Osteoblast (primary cell): Measurements from ENCODE around the gene SPAG7. TPM values are rescaled to one million over a fixed set of nuclear protein-coding genes. Genes with fewer than 3 reads are reported as not detected.

Source experiments
- DNase-seq: peaks from one replicate; pipeline ENCODE4 v3.0.0; 2011; ENCODE audit warnings: low spot score, mixed read lengths; ENCODE audit not compliant: insufficient read length; ENCODE audit errors: missing footprints
- H2AFZ ChIP-seq: 2 replicates; pipeline ENCODE4 v1.6.0; 2011; ENCODE audit warnings: mild to moderate bottlenecking, low read length
- H3K27ac ChIP-seq: 2 replicates; pipeline ENCODE4 v1.5.1; 2011; ENCODE audit warnings: mild to moderate bottlenecking, low read depth, low read length, moderate library complexity
- H3K27me3 ChIP-seq: 2 replicates; pipeline ENCODE4 v1.6.0; 2012; ENCODE audit warnings: mild to moderate bottlenecking, control low read depth, inconsistent platforms, low read length, moderate library complexity; ENCODE audit not compliant: insufficient read depth
- H3K36me3 ChIP-seq: 2 replicates; pipeline ENCODE4 v1.5.1; 2011; ENCODE audit warnings: mild to moderate bottlenecking, low read length, control low read depth, moderate library complexity; ENCODE audit not compliant: insufficient read depth
- H3K4me1 ChIP-seq: 2 replicates; pipeline ENCODE4 v1.5.1; 2011; ENCODE audit warnings: mild to moderate bottlenecking, low read length, control low read depth, moderate library complexity; ENCODE audit not compliant: insufficient read depth
- H3K4me2 ChIP-seq: 2 replicates; pipeline ENCODE4 v1.6.0; 2011; ENCODE audit warnings: mild to moderate bottlenecking, low read length; ENCODE audit not compliant: insufficient read depth
- H3K4me3 ChIP-seq: fragments of 200-600 bp; sonication (generic); 3 replicates; pipeline ENCODE4 v1.5.1; 2012; ENCODE audit warnings: mild to moderate bottlenecking, low read length, inconsistent platforms; ENCODE audit not compliant: insufficient read depth
- H3K79me2 ChIP-seq: 2 replicates; pipeline ENCODE4 v1.6.0; 2012; ENCODE audit warnings: mild to moderate bottlenecking, low read length, control low read depth, inconsistent platforms; ENCODE audit not compliant: insufficient read depth
- H3K9me3 ChIP-seq: 2 replicates; pipeline ENCODE4 v1.5.1; 2011; ENCODE audit warnings: low read depth, low read length, control low read depth
- H4K20me1 ChIP-seq: 2 replicates; pipeline ENCODE4 v1.6.0; 2012; ENCODE audit warnings: mild to moderate bottlenecking, low read length, control low read depth; ENCODE audit not compliant: insufficient read depth
- CTCF ChIP-seq: IDR thresholded peaks from 2 replicates; pipeline ENCODE4 v1.5.1; 2011; ENCODE audit warnings: mild to moderate bottlenecking, low read depth, low read length, moderate library complexity; ENCODE audit errors: extremely low read depth
- total RNA-seq: library from RNA; depleted of rRNA; stranded (reverse); fragments of >200 nt; gene quantifications from 2 replicates; pipeline ENCODE4 v1.2.3, GENCODE V29; 2012

The SPAG7 gene
- total RNA-seq, 1 donor: 34.0 TPM

GRCh38 chr17:4939796-4940554 lies 27.6 kb downstream of the SPAG7 start, which contains the start of the genes RNF167 and SLC25A11:
Gene RNF167 (plus strand): TSS chr17:4940268. CDS start chr17:4940910, 642 bp downstream.
Gene SLC25A11 (minus strand): TSS chr17:4940046. CDS start chr17:4939910, 136 bp downstream.
- H3K36me3 ChIP-seq: peaks cover 54% of the 10 kb centered on the region
- peak; percentile 100 for DNase-seq
- peak within 1 kb of the TSS; percentile 91 for H3K27ac ChIP-seq
- peaks cover 39% of the 10 kb centered on the region for H4K20me1 ChIP-seq
- peaks cover 65% of the 10 kb centered on the region for H3K79me2 ChIP-seq
- TF ChIP-seq CTCF: no peak
- H2AFZ ChIP-seq: peak within 1 kb of the TSS; percentile 93
- peak within 1 kb of the TSS; percentile 98 for H3K4me2 ChIP-seq
- peaks cover 35% of the 10 kb centered on the region for H3K4me1 ChIP-seq
- no peaks in the 10 kb centered on the region for H3K9me3 ChIP-seq
- peak within 1 kb of the TSS; percentile 95 for H3K4me3 ChIP-seq
- H3K27me3 ChIP-seq: no peaks in the 10 kb centered on the region

- Histone ChIP-seq H3K36me3 (peaks cover 49% of the 10 kb centered on the region), H3K9me3 (no peaks in the 10 kb centered on the region), H3K27me3 (no peaks in the 10 kb centered on the region), H2AFZ (peak overlapping the region; percentile 76), H3K4me1 (peaks cover 32% of the 10 kb centered on the region), H3K4me2 (peak overlapping the region; percentile 98), H4K20me1 (peaks cover 34% of the 10 kb centered on the region), H3K27ac (peak overlapping the region; percentile 91), H3K4me3 (peak overlapping the region; percentile 95), H3K79me2 (peaks cover 60% of the 10 kb centered on the region)
- no peak for TF ChIP-seq CTCF
- no peak for DNase-seq
These were observed 28.1 kb downstream of the SPAG7 start for GRCh38 chr17:4939546-4939795.

GRCh38 chr17:4938688-4939545 lies 28.7 kb downstream of the SPAG7 start:
- Histone ChIP-seq H2AFZ (peak overlapping the region; percentile 76), H3K36me3 (peaks cover 43% of the 10 kb centered on the region), H3K27ac (peak overlapping the region; percentile 91), H3K79me2 (peaks cover 55% of the 10 kb centered on the region), H3K27me3 (no peaks in the 10 kb centered on the region), H3K4me1 (peaks cover 34% of the 10 kb centered on the region), H3K9me3 (no peaks in the 10 kb centered on the region), H3K4me2 (peak overlapping the region; percentile 98), H4K20me1 (peaks cover 28% of the 10 kb centered on the region), H3K4me3 (peak overlapping the region; percentile 95)
- no peak for TF ChIP-seq CTCF
- peak; percentile 84 for DNase-seq

- H3K4me3 ChIP-seq: no peak overlapping the region
- no peaks in the 10 kb centered on the region for H3K9me3 ChIP-seq
These were observed 29.5 kb downstream of the SPAG7 start for GRCh38 chr17:4938069-4938491.

More at GRCh38 chr17:4938069-4938491, 29.5 kb downstream of the SPAG7 start:
- no peak overlapping the region for H3K4me2 ChIP-seq
- no peak overlapping the region for H2AFZ ChIP-seq
- peaks cover 49% of the 10 kb centered on the region for H3K79me2 ChIP-seq
- H3K4me1 ChIP-seq: peaks cover 36% of the 10 kb centered on the region
- H3K27me3 ChIP-seq: no peaks in the 10 kb centered on the region
- no peak for DNase-seq
- H3K27ac ChIP-seq: no peak overlapping the region
- H3K36me3 ChIP-seq: peaks cover 35% of the 10 kb centered on the region
- TF ChIP-seq CTCF: no peak
- peaks cover 20% of the 10 kb centered on the region for H4K20me1 ChIP-seq
